ENCODE data around the gene OR5AC2. TPM values are rescaled to one million over a fixed set of nuclear protein-coding genes. Genes with fewer than 3 reads are reported as not detected.

The OR5AC2 gene
- polyA plus RNA-seq, 1 experiment = not detected

DNA sequence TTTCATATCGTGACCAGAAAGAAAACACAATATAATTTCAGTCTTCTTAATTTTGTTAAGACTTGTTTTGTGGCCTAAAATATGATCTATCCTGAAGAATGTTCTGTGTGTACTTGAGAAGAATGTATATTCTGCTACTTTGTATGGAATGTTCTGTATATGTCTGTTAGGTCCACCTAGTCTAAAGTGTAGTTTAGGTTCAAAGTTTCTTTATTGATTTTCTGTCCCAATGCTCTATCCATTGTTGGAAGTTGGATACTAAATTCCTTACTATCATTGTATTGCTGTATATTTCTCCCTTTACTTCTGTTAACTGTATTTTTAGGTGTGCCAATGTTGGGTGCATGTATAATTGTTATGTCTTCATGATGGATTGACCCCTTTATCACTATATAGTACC, 21.2 kb downstream of the OR5AC2 start:
- TF ChIP-seq, protein P1, sequence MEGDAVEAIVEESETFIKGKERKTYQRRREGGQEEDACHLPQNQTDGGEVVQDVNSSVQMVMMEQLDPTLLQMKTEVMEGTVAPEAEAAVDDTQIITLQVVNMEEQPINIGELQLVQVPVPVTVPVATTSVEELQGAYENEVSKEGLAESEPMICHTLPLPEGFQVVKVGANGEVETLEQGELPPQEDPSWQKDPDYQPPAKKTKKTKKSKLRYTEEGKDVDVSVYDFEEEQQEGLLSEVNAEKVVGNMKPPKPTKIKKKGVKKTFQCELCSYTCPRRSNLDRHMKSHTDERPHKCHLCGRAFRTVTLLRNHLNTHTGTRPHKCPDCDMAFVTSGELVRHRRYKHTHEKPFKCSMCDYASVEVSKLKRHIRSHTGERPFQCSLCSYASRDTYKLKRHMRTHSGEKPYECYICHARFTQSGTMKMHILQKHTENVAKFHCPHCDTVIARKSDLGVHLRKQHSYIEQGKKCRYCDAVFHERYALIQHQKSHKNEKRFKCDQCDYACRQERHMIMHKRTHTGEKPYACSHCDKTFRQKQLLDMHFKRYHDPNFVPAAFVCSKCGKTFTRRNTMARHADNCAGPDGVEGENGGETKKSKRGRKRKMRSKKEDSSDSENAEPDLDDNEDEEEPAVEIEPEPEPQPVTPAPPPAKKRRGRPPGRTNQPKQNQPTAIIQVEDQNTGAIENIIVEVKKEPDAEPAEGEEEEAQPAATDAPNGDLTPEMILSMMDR (IDR thresholded peaks at IDR 0.05; ENCODE audit: insufficient read depth, low read depth, low read length) = no peak
- Histone ChIP-seq H3K4me3 (ENCODE audit: low read depth, low read length) (no peak overlapping the region), H3K27me3 (ENCODE audit: control insufficient read depth, insufficient read depth, low read length) (no peaks in the 10 kb centered on the region), H3K36me3 (ENCODE audit: control insufficient read depth, insufficient read depth, low read length) (no peaks in the 10 kb centered on the region)
- ChIA-PET CTCF (no interaction called here), POLR2A (no interaction called here)
- DNase-seq (ENCODE audit: low read depth) = no peak

DNA sequence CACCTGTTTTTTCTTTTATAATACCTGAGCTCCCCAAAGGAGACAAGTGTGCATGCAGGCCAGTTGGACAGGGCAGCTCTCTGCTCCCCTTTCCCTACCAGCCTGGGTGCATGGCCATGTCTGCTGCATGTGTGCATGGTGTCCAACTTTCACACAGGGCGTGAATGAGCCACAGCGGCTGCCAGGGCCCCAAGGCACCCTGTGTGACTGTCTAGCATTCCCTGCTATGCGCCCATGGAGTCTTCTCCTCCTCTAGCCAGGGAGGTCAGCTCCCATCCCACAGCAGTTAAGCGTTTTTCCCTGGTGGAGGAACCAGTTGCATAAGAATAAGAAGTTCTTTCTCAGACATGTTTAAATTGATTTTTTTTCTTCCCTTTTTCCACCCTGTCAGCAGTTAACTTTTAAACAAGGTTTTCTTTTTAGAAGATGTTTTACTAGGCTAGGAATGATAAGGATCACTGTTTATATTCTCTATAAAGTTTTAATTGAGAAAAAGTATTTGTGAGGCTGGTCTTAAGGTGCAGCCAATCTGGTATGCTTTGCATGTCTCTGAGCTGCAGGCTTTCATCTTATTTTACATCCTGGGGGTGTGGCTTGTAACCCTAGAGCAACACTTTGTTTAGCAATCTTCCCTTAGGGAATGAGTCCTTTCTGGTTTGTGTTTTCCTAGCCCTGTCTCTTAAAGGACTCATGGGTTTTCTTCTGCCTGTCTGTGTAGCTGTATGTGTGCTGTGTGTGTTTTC, 23.0 kb downstream of the OR5AC2 start:
- H3K27me3 ChIP-seq (ENCODE audit: control insufficient read depth, insufficient read depth, low read length) = no peaks in the 10 kb centered on the region
- DNase-seq (ENCODE audit: low read depth) = no peak
- CTCF ChIA-PET = no interaction called here
- POLR2A ChIA-PET = no interaction called here
- TF ChIP-seq, protein P1 (IDR thresholded peaks at IDR 0.05; ENCODE audit: insufficient read depth, low read depth, low read length) = no peak
- H3K4me3 ChIP-seq (ENCODE audit: low read depth, low read length) = no peak overlapping the region
- no peaks in the 10 kb centered on the region for H3K36me3 ChIP-seq (ENCODE audit: control insufficient read depth, insufficient read depth, low read length)

DNA sequence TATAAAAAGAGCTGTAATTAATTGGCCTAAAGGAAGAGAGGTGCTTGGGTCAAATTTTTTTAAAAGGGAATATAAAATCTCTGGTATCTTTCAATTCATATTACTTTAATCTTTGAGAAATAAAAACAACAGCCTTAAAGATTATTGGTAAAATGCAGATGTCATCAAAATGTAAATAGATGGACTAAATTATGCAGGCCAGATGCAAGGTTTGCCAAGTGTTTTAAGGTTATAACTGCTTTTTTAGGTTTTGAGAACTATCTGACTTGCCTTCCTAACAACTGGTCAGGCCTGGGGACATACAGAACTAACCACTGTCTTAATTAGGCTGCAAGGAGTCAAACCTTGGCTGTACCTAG, 23.6 kb downstream of the OR5AC2 start:
- ChIA-PET POLR2A (no interaction called here), CTCF (no interaction called here)
- no peak overlapping the region for H3K4me3 ChIP-seq (ENCODE audit: low read depth, low read length)
- no peaks in the 10 kb centered on the region for H3K27me3 ChIP-seq (ENCODE audit: control insufficient read depth, insufficient read depth, low read length)
- TF ChIP-seq, protein P1 (IDR thresholded peaks at IDR 0.05; ENCODE audit: insufficient read depth, low read depth, low read length) = no peak
- no peaks in the 10 kb centered on the region for H3K36me3 ChIP-seq (ENCODE audit: control insufficient read depth, insufficient read depth, low read length)
- DNase-seq (ENCODE audit: low read depth) = no peak

DNA sequence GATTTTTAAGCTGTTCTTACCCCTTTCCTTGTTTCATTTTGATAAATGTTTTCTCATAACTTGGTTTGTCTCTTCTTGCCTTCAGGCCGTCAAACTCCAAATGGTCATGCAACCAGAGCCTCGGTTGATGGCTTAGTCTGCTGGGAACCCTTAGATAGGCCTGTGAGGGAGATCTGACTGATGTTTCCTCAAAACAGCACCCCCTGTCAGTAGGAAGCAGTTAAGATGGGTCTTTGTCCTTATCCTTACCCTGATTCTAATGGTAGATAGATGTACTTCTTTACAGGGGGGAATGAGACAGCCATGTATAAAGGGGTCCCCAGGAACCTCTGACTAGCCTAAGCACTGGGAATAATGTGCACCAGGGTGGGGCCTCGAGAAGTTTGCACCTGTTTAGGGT, 27.3 kb downstream of the OR5AC2 start:
- TF ChIP-seq, protein P1 (IDR thresholded peaks at IDR 0.05; ENCODE audit: insufficient read depth, low read depth, low read length) = no peak
- CTCF ChIA-PET = no interaction called here
- no peaks in the 10 kb centered on the region for H3K27me3 ChIP-seq (ENCODE audit: control insufficient read depth, insufficient read depth, low read length)
- no peak overlapping the region for H3K4me3 ChIP-seq (ENCODE audit: low read depth, low read length)
- no peak for DNase-seq (ENCODE audit: low read depth)
- POLR2A ChIA-PET = no interaction called here
- no peaks in the 10 kb centered on the region for H3K36me3 ChIP-seq (ENCODE audit: control insufficient read depth, insufficient read depth, low read length)

DNA sequence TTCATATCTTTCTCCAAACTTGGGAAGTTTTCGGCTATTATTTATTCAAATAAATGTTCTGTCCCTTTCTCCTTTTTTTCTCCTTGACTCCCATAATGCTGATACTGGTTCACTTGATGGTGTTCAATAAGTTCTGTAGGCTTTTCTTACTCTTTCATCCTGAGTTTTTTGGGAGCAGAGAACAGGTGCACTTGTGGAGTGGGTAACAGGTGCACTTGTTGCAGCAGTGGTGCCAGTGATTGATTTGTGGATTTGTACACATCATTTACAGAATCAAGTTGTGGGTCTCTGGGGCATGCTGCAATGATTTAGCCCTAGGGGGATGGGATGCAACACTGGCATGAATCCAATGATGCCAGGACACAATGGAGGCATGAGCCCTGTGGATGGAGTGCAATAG, 28.7 kb downstream of the OR5AC2 start:
- ChIA-PET POLR2A (no interaction called here), CTCF (no interaction called here)
- Histone ChIP-seq H3K36me3 (ENCODE audit: control insufficient read depth, insufficient read depth, low read length) (no peaks in the 10 kb centered on the region), H3K4me3 (ENCODE audit: low read depth, low read length) (no peak overlapping the region), H3K27me3 (ENCODE audit: control insufficient read depth, insufficient read depth, low read length) (no peaks in the 10 kb centered on the region)
- TF ChIP-seq, protein P1 (IDR thresholded peaks at IDR 0.05; ENCODE audit: insufficient read depth, low read depth, low read length) = no peak
- no peak for DNase-seq (ENCODE audit: low read depth)

Measured in BJ (cell line).